Measurements from ENCODE around the gene NLRC5.

The NLRC5 gene

GRCh38 chr16:56988948-56989945, at the start of gene NLRC5:
NLRC5 (plus strand) TSS chr16:56989557; CDS start chr16:57020713, 31,156 bp downstream.
- DNase-seq, result peak; percentile 89

- no peak for DNase-seq
These were observed 49.6 kb upstream of the NLRC5 start for GRCh38 chr16:56939801-56940200.

- no peak for DNase-seq
These were observed 48.3 kb upstream of the NLRC5 start for GRCh38 chr16:56941092-56941491.

GRCh38 chr16:56941856-56942331, 47.5 kb upstream of the NLRC5 start:
- DNase-seq, result no peak

- no peak for DNase-seq
These were observed 45.5 kb upstream of the NLRC5 start for GRCh38 chr16:56943761-56944375.

- no peak for DNase-seq
These were observed 44.2 kb upstream of the NLRC5 start for GRCh38 chr16:56944954-56945839.

- no peak for DNase-seq
These were observed 43.4 kb upstream of the NLRC5 start for GRCh38 chr16:56945847-56946527.

- no peak for DNase-seq
These were observed 42.4 kb upstream of the NLRC5 start for GRCh38 chr16:56946767-56947603.

GRCh38 chr16:56947604-56947995, 41.8 kb upstream of the NLRC5 start:
- DNase-seq, result no peak

GRCh38 chr16:56948234-56948633, 41.1 kb upstream of the NLRC5 start:
- DNase-seq, result no peak

GRCh38 chr16:56950051-56950450, 39.3 kb upstream of the NLRC5 start:
- DNase-seq, result no peak

GRCh38 chr16:56950455-56950854, 38.9 kb upstream of the NLRC5 start:
- no peak for DNase-seq

GRCh38 chr16:56950881-56951771, 38.2 kb upstream of the NLRC5 start:
- DNase-seq, result peak; percentile 67

- no peak for DNase-seq
These were observed 36.4 kb upstream of the NLRC5 start for GRCh38 chr16:56953006-56953405.

GRCh38 chr16:56956076-56956475, 33.3 kb upstream of the NLRC5 start:
- DNase-seq, result no peak

GRCh38 chr16:56956756-56957155, 32.6 kb upstream of the NLRC5 start:
- DNase-seq, result no peak

GRCh38 chr16:56960681-56961281, 28.6 kb upstream of the NLRC5 start:
- DNase-seq, result no peak

GRCh38 chr16:56961386-56961785, 28.0 kb upstream of the NLRC5 start:
- no peak for DNase-seq

GRCh38 chr16:56961851-56962281, 27.5 kb upstream of the NLRC5 start, which contains the start of gene CETP:
CETP (plus strand) TSS chr16:56961950; CDS start chr16:56961980, 30 bp downstream.
- no peak for DNase-seq
